Peyer's patch (tissue), 4 donors: ENCODE measurements around the gene ASNSD1. TPM values are rescaled to one million over a fixed set of nuclear protein-coding genes. Genes with fewer than 3 reads are reported as not detected.

Experiments used
- DNase-seq, 3 donors: peaks; one replicate each; pipeline ENCODE4 v3.0.0-alpha.2; 2017 to 2019
- H3K27ac ChIP-seq, 4 donors: fragments of 200-600 bp; sonication (generic); one replicate each; pipeline ENCODE4 v1.5.1; 2016 to 2019
- H3K27me3 ChIP-seq, 2 donors: fragments of 200-600 bp; sonication (generic); one replicate each; pipeline ENCODE4 v1.5.1; 2019
- H3K36me3 ChIP-seq, 3 donors: fragments of 200-600 bp; sonication (generic); one replicate each; pipeline ENCODE4 v1.5.1; 2016 to 2019
- H3K4me1 ChIP-seq, 4 donors: fragments of 200-600 bp; sonication (generic); one replicate each; pipeline ENCODE4 v1.5.1; 2016 to 2019
- H3K4me3 ChIP-seq, 4 donors: fragments of 200-600 bp; sonication (generic); 1 replicate in 3 of 4; 2 replicates in 1 of 4; pipeline ENCODE4 v1.5.1; 2016 to 2019; ENCODE audit warnings: mild to moderate bottlenecking in 1 of 4
- H3K9me3 ChIP-seq, 4 donors: fragments of 200-600 bp; sonication (generic); one replicate each; pipeline ENCODE4 v1.5.1; 2016 to 2019; ENCODE audit warnings: mild to moderate bottlenecking in 1 of 4
- CTCF ChIP-seq, 6 experiments: fragments of 450-650 bp in 4 of 6; fragments of 200-600 bp in 2 of 6; sonication (generic) in 1 of 6; IDR thresholded peaks; one replicate each; pipeline ENCODE4 v1.5.1; 2017 to 2019; ENCODE audit warnings: antibody characterized with exemption in 6 of 6, mild to moderate bottlenecking in 3 of 6, moderate library complexity in 1 of 6
- POLR2A ChIP-seq, 2 donors: fragments of 450-650 bp; IDR thresholded peaks; one replicate each; pipeline ENCODE4 v1.5.1; 2017; ENCODE audit warnings: antibody characterized with exemption in 2 of 2, mild to moderate bottlenecking in 2 of 2, moderate library complexity in 2 of 2
- total RNA-seq, 4 donors: library from RNA; depleted of rRNA; stranded (reverse); fragments of >200 nt; gene quantifications; one replicate each; pipeline ENCODE4 v1.1.0, GENCODE V29; 2016

The ASNSD1 gene
- 10 to 100 TPM; 20.4 to 49.5 (median 29.3) TPM for total RNA-seq

- TF ChIP-seq POLR2A (IDR thresholded peaks at IDR 0.05) (peak; percentile 60 to 79), CTCF (IDR thresholded peaks at IDR 0.05) (peak; percentile 94 to 100 (median 100))
- Histone ChIP-seq H3K9me3 (no peaks in the 10 kb centered on the region), H3K4me3 (peak within 1 kb of the TSS; percentile 75 to 96 (median 84)), H3K27ac (peak within 1 kb of the TSS; percentile 83 to 89 (median 88)), H3K27me3 (no peaks in the 10 kb centered on the region), H3K36me3 (peaks cover 0 to 6% (median 0%) of the 10 kb centered on the region in 3 donors), H3K4me1 (peaks cover 0 to 27% (median 5%) of the 10 kb centered on the region in 4 donors)
- peak; percentile 96 to 100 (median 99) for DNase-seq
These were observed at the start of gene ASNSD1 for GRCh38 chr2:189661148-189661956. TSS of gene ASNSD1 (plus strand) at chr2:189661459. CDS start at chr2:189666133, 4,674 bp downstream.

- no peaks in the 10 kb centered on the region for H3K4me1 ChIP-seq
- no peaks in the 10 kb centered on the region for H3K36me3 ChIP-seq
- H3K4me3 ChIP-seq: peak overlapping the region in 2 of 4 donors; percentile 14 to 26
- DNase-seq: no peak
- H3K27ac ChIP-seq: peak overlapping the region in 2 of 4 donors; percentile 8 to 37
- H3K9me3 ChIP-seq: no peaks in the 10 kb centered on the region
- no peaks in the 10 kb centered on the region for H3K27me3 ChIP-seq
- TF ChIP-seq CTCF (IDR thresholded peaks at IDR 0.05) (no peak), POLR2A (IDR thresholded peaks at IDR 0.05) (no peak)
These were observed 48.1 kb upstream of the ASNSD1 start for GRCh38 chr2:189613077-189613636.

- no peak for DNase-seq
- no peaks in the 10 kb centered on the region for H3K27me3 ChIP-seq
- no peaks in the 10 kb centered on the region for H3K4me1 ChIP-seq
- no peaks in the 10 kb centered on the region for H3K36me3 ChIP-seq
- H3K9me3 ChIP-seq: no peaks in the 10 kb centered on the region
- no peak for TF ChIP-seq CTCF (IDR thresholded peaks at IDR 0.05)
- peak overlapping the region in 1 of 4 donors; percentile 8 for H3K27ac ChIP-seq
- no peak overlapping the region for H3K4me3 ChIP-seq
These were observed 47.4 kb upstream of the ASNSD1 start for GRCh38 chr2:189613650-189614420.

- TF ChIP-seq CTCF (IDR thresholded peaks at IDR 0.05): no peak
- no peak for TF ChIP-seq POLR2A (IDR thresholded peaks at IDR 0.05)
- Histone ChIP-seq H3K27ac (no peak overlapping the region), H3K27me3 (no peaks in the 10 kb centered on the region), H3K9me3 (no peaks in the 10 kb centered on the region), H3K4me3 (no peak overlapping the region), H3K4me1 (no peaks in the 10 kb centered on the region), H3K36me3 (no peaks in the 10 kb centered on the region)
- no peak for DNase-seq
These were observed 46.7 kb upstream of the ASNSD1 start for GRCh38 chr2:189614585-189614984.

- Histone ChIP-seq H3K27me3 (no peaks in the 10 kb centered on the region), H3K36me3 (no peaks in the 10 kb centered on the region), H3K4me1 (no peaks in the 10 kb centered on the region), H3K4me3 (no peak overlapping the region), H3K27ac (no peak overlapping the region), H3K9me3 (no peaks in the 10 kb centered on the region)
- no peak for DNase-seq
- TF ChIP-seq POLR2A (IDR thresholded peaks at IDR 0.05): no peak
- no peak for TF ChIP-seq CTCF (IDR thresholded peaks at IDR 0.05)
These were observed 43.1 kb upstream of the ASNSD1 start for GRCh38 chr2:189618197-189618596.
